Measurements from ENCODE around the gene PCDHB15.
"Not testable (repeated sequence)": the region's sequence is repeated elsewhere in the genome, so short reads cannot be mapped to it uniquely, and the experiment has no call there.

- TF ChIP-seq CTCF (IDR thresholded peaks at IDR 0.05; ENCODE audit: poor library complexity, severe bottlenecking); EP300 (conservative IDR thresholded peaks at IDR 0.05; ENCODE audit: poor library complexity, severe bottlenecking); POLR2AphosphoS5 (IDR thresholded peaks at IDR 0.05); EZH2 (IDR thresholded peaks at IDR 0.05; ENCODE audit: borderline replicate concordance, insufficient read depth, low read length, poor library complexity, severe bottlenecking); REST (IDR thresholded peaks at IDR 0.05; ENCODE audit: borderline replicate concordance); SMC3 (conservative IDR thresholded peaks at IDR 0.05; ENCODE audit: poor library complexity); TAF1 (IDR thresholded peaks at IDR 0.05; ENCODE audit: low read depth): not testable (repeated sequence)
Measured at GRCh38 chr5:141201646-141202045, 43.5 kb upstream of the PCDHB15 start.
